Amygdala (tissue), 56 donors: Measurements from ENCODE around the gene S100A8.
"Not testable (repeated sequence)": the region's sequence is repeated elsewhere in the genome, so short reads cannot be mapped to it uniquely, and the experiment has no call there.

Experiments used
- DNase-seq, 56 donors: peaks; one replicate each; lab custom pipeline; 2025; lab: John Stamatoyannopoulos, UW

S100A8 gene

GRCh38 chr1:153417136-153417888 lies 26.4 kb upstream of the S100A8 start:
- no peak for DNase-seq

DNA sequence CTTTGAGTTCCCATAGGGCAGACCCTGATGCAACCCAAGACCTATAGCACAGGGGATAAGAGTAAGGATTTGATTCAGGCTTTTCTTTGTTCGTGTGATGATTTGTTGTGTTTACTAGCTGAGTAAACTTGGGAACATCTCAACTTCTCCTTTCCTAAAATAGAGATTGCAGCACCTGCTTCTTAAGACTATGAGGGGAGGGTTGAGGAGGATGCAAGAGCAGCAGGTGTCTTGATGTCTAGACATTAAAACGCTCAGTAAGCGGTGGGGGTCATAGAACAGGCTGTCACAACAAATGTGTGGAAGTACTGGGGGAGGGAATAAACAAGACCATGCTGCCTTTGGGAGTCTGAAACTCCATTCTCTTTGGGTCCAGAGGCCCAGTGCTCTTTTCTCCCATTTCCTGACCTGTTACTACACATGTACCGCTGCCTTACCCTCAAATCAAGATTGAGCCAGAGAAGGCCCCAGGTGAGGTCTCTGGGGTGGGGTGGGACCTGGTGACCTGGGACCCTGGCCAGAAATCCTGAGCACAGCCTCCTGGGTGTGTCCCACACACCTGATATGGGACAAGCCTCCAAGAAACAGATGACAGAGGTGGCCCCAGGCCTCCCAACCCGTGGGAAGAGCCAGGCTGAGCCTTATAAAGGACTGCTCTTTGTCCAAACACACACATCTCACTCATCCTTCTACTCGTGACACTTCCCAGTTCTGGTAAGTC lies 25.1 kb upstream of the S100A8 start, which contains the start of gene S100A7A:
Gene S100A7A, plus strand, starts transcription at position 671 of the 721 bp plus-strand sequence. CDS start 1,563 bp downstream, outside the sequence.
- no peak for DNase-seq

DNA sequence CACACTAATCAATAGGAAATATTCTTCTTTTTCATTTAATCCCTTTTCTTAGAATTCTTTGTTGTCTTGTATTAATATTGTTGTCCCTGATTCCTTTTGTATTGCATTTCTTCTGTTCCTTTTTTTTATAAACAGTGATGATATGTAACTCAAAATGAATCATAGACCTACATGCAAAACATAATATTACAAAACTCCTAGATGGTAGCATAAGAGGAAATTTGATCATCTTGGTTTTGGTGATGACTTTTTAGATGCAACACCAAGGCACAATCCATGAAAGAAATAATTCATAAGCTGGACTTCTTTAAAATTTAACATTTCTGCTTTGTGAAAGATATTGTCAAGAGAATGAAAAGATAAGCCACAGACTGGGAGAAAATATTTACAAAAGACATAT lies 23.1 kb upstream of the S100A8 start:
- not testable (repeated sequence) for DNase-seq

DNA sequence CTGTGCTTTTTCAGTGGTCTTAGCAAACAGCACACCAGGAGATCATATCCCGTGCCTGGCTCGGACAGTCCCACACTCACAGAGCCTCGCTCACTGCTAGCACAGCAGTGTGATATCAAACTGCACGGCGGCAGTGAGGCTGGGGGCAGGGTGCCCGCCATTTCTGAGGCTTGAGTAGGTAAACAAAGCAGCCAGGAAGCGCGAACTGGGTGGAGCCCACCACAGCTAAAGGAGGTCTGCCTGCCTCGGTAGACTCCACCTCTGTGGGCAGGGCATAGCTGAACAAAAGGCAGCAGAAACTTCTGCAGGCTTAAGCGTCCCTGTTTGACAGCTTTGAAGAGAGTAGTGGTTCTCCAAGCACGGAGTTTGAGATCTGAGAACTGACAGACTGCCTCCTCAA lies 16.4 kb upstream of the S100A8 start:
- DNase-seq: not testable (repeated sequence)

DNA sequence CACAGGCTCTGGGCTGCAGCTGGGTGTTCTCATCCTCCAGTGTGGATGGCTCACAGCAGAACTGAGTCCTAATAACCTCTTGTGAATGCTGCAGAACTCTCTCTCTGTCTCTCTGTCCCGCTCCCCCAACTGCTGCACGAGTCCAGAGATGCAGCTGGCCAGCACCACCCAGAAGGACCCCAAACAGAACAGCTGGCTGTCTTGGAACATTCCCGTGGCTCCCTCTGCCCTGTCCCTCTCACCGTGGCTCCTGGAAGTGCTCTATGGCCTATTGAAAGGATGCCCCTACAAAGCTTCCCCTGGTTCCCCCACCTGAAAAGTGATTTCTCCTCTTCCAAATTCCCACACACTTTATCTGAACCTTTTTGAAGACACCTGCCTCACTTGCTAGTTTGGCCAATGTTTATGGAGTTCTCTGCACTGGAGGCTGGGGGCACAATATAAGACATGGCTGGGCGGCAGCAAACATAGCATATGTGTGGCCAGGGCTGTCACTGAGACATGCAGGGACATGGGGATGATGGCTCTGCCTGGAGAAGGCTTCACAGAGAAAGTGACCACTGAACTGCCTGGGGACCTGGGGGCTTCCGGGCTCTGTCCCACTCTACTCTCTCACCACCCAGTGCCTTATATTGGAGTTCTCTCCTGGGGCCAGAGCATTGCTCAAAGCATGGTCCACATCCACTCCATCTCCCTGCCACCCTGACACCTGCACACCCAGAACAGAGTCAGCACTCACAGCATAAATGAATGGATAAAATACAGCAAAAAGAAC lies 15.1 kb upstream of the S100A8 start:
- DNase-seq: not testable (repeated sequence)

DNA sequence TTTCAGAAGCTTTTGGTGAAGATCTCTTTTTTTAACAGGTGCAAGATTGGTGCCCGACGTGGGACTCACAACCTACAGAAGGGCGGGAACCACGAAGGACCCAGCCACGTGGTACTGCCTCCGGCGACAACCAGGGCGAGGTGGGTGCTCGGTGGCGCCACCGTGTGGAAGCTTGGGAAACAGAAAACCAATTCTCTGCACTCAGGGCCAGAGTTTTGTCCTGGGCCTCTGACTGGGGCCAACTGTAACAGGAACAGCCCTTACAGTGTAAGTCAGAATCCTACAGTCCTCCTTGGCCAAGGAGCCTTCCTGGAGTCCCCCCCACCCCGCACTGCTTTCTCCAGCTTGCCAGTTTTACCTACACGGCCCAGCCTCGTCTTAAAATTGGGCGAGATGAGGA lies 13.9 kb upstream of the S100A8 start:
- peak in 3 of 56 donors; percentile 4 to 11 (median 7) for DNase-seq

DNA sequence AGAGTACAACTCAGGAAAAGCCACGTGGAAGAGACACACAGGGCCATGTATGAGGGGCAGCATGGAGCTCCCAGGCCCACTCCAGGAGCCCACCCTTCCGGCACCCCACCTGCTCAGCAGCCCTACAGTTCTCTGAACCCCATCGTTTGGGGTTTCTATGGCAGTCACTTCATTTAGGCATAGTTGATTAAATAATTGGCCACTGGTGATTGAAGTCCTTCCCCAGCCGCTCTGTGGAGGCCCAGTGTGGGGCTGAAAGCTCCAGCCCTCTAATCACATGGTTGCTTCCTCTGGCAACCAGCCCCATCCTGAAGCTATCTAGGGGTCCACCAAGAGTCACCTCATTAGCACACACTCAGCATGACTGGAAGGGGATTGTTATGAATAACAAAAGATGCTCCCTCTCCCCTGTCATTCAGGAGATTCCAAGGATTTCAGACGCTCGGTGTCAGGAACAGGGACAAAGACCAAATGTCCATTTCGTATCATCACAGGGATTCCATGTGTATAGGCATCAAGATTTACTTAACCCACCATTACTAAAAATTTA lies 13.3 kb upstream of the S100A8 start:
- DNase-seq: no peak

- DNase-seq: no peak
Measured at GRCh38 chr1:153403421-153404085, 12.7 kb upstream of the S100A8 start.

DNA sequence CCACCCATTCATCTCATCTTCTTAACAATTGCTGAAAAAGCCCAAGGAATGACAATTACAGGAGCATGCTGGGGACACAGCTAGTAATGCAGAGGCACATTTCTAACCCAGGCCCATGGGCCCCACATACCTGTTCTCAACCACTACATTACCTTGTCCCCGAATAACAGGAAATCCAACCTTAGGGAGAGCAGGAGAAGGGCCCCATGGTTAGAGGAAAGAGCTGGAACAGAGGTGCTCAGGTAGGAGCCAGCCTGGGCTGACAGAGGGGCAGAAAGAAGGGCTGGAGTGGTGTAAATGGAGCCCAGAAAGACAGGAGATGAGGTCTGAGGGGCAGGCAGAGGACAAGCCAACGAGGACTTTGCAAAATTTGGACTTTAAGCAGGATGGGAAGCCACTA lies 11.4 kb upstream of the S100A8 start:
- no peak for DNase-seq

DNA sequence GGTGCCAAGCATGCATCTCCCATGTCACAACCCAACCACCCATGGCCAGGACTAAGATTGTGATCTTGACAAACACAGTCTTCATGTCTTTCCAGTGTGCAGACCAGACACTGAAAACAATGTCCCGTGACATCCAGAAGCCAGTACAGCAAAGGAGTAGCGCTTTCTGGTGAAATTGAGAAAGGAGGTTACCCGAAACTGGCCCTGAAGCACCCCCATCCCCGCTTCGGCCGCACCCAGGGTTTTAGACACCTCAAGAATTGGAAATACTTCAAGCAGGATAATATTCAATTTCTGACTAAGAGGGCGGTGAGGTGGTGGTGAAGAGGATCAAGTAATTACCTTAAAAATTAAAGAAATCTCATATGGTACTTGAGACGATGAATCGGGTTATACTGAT lies 10.6 kb upstream of the S100A8 start:
- DNase-seq: no peak

- DNase-seq: no peak
Measured at GRCh38 chr1:153400244-153400643, 9.4 kb upstream of the S100A8 start.

DNA sequence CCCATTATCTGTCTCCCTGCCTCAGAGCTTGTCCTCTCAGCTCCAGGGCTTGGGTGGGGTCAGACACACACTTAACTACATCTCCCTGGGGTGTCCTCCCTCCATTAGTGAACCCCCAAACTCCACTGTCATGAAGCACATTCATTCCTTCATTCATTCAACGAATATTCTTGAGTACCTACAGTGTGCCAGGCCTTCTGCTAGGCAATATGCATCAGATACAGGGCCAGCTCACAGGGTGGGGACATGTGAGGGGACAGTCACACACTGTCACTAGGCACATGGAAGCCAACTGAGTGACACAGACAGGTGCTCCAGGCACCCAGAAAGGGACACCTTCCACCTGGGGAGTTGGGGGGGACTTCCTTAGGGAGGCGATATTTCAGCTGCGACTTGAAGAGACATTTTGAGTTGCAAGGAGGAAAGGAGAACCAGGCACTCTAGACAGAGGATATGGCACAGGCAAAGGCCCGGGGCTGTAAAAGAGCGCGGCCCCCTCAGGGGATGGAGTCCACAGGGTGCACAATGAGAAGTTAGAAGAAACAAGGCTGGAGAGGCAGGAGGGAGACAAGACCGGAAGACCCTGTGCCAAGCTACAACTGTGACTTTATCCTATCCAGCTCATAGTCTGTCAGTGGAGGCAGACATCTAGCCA lies 8.7 kb upstream of the S100A8 start:
- DNase-seq: no peak

GRCh38 chr1:153397924-153398651 lies 7.2 kb upstream of the S100A8 start:
- DNase-seq: no peak

DNA sequence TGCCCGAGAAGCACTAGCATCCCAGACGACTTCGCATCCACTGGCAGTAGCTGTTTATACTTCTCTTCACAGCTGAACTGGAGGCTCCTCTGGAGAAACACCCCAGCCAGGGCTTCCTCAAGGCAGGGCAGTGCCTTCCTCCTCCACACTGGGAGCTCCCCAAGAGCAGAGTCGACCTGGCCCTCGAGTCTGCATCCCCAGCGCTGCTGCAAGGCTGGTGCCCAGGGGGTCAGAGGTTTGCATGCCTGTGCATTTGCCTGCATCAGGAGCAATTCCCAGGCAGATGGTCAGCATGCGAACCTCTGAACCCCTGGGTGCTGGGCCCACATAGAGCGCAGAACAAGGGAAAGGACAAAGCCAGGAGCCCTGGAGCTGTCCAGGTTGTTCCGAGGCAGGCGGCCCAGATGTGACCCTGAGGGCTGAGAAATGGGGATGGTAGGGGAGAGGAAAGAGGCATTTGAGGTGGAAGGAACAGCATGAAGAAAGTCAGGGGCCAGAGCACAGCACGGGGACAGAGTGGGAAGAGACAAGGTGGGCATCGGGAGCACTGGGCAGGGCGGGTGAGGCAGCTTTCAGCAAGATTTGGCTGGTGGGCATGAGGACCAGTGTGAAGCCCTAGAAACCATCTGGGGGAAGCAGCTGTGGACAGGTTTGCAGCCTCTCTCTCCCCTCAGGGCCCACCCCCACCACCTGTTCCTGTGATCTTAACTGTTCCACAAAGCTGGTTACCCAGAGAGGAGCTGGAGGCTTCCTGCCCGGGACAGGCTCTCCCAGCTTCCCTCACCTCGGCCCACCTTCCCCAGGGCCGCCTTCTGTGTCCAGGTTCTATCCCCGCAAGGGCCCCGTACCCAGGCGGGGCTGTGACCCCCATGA lies 6.4 kb upstream of the S100A8 start:
- no peak for DNase-seq

DNA sequence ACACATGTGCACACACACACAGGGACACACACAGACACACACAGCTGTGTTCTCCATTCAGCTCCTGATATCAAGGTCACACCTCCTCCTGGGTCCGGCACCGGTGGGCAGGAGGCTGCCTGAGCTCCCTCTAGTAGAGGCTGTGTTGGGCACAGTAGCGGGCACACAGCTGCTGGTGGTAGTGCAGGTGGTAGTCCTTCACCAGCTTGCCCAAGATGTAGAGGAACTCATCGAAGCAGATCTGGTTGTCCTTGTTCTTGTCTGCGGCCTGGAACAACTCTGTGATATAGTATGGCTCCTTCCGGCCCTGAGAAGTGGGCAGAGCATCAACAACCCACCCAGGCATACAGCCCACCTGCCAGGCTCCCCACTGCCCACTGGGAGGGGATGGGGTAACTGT lies 5.6 kb upstream of the S100A8 start:
- DNase-seq: no peak

DNA sequence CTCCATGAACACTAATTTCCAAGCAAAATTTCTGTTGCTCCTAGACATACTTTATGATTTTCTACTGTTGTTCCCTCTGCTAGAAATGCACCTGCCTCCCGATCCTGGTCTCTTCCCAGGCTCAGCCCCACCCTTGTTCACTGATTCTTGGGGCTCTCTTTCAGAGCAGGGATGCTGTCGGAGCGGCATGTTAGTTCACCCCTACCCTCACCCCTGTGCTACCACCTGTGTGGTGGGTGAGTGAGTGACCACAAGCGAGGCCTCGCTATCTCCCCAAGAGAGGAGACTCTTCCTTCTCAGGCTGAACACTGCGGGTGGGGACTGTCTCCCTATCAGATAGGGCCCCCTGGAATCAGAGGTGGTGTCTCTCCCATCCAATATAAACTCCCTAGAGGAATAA lies 4.9 kb upstream of the S100A8 start:
- no peak for DNase-seq

DNA sequence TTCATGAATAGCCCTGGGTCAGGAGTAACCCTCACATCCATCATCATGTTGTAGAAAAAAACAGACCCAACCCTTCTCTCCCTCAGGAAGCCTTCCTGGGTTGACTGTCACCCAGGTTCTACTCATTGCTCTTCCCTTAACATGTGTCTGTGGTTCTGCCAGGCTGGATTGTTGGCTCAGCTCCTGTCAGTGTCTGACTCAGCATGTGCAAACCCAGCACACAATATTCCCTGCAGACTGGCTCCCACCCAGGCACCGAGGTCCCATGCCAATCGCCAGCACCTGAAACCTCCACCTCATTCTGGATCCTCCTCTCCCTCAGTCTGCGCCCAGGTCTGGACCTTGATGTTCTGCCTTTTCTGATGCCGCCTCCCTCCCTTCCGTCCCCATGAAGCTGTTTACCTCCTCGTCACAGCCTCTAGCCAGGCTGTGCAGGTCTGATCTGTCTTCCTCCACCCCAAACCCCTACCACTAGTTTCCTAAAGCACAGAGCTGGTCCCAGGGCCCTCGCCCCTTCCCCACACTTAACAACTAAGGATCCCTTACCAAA lies 4.3 kb upstream of the S100A8 start:
- no peak for DNase-seq

GRCh38 chr1:153394391-153394790 lies 3.5 kb upstream of the S100A8 start:
- no peak for DNase-seq
